Measurements from ENCODE around the gene NSG2.
A peak's percentile ranks its signal among the peaks of the same experiment; 100 is the strongest.
"Not testable (repeated sequence)": the region's sequence is repeated elsewhere in the genome, so short reads cannot be mapped to it uniquely, and the experiment has no call there.

- TF ChIP-seq CTCF (conservative IDR thresholded peaks at IDR 0.05; ENCODE audit: low read length): peak; percentile 38
- not testable (repeated sequence) for TF ChIP-seq EZH2phosphoT487 (IDR thresholded peaks at IDR 0.05; ENCODE audit: borderline replicate concordance)
Measured at GRCh38 chr5:174020069-174020927, 25.2 kb upstream of the NSG2 start.
